Ovary (tissue), 3 donors: ENCODE results near the gene OVCH1.

ENCODE experiments used
- POLR2A ChIP-seq: fragments of 450-650 bp; IDR thresholded peaks from one replicate; pipeline ENCODE4 v1.6.1; 2017; ENCODE audit warnings: antibody characterized with exemption, mild to moderate bottlenecking, moderate library complexity
- TF ChIP-seq, protein P1 (sequence below), 3 donors: fragments of 450-650 bp in 2 of 3; fragments of 200-600 bp in 1 of 3; IDR thresholded peaks; one replicate each; pipeline versions ENCODE4 v1.5.1 to v1.8.0; 2016 to 2022; ENCODE audit warnings: antibody characterized with exemption in 3 of 3, mild to moderate bottlenecking in 1 of 3
- donor health status: DM: no; HTN: no; CAD: no.

DNA sequence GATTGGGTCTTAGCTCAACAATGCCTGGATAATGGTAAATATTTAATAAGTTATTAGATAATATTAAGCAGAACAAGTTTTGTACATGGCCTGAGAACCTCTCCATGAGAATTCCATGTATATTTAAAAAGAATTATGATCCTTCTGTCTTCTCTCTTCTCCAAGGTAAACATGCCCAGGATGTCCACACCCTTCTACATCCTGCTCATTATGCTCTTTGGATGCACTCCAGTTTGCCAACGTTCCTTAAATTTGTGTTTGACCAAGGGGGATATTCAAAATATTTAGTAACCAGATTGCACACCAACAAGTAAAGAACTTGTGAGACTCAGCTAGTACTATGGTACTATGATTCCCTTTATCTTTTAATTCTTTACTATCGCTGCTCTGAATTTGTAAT lies 71.8 kb downstream of the OVCH1 start:
- TF ChIP-seq, protein P1, sequence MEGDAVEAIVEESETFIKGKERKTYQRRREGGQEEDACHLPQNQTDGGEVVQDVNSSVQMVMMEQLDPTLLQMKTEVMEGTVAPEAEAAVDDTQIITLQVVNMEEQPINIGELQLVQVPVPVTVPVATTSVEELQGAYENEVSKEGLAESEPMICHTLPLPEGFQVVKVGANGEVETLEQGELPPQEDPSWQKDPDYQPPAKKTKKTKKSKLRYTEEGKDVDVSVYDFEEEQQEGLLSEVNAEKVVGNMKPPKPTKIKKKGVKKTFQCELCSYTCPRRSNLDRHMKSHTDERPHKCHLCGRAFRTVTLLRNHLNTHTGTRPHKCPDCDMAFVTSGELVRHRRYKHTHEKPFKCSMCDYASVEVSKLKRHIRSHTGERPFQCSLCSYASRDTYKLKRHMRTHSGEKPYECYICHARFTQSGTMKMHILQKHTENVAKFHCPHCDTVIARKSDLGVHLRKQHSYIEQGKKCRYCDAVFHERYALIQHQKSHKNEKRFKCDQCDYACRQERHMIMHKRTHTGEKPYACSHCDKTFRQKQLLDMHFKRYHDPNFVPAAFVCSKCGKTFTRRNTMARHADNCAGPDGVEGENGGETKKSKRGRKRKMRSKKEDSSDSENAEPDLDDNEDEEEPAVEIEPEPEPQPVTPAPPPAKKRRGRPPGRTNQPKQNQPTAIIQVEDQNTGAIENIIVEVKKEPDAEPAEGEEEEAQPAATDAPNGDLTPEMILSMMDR (IDR thresholded peaks at IDR 0.05), result no peak
- no peak for TF ChIP-seq POLR2A
